ENCODE measurements around the gene PROC. TPM values are rescaled to one million over a fixed set of nuclear protein-coding genes. Genes with fewer than 3 reads are reported as not detected.
A peak's percentile ranks its signal among the peaks of the same experiment; 100 is the strongest.

Gene PROC
- total and polyA plus RNA-seq, 2 donors (not counting 1 experiment from before 2014, with no cell fraction given): not detected

DNA sequence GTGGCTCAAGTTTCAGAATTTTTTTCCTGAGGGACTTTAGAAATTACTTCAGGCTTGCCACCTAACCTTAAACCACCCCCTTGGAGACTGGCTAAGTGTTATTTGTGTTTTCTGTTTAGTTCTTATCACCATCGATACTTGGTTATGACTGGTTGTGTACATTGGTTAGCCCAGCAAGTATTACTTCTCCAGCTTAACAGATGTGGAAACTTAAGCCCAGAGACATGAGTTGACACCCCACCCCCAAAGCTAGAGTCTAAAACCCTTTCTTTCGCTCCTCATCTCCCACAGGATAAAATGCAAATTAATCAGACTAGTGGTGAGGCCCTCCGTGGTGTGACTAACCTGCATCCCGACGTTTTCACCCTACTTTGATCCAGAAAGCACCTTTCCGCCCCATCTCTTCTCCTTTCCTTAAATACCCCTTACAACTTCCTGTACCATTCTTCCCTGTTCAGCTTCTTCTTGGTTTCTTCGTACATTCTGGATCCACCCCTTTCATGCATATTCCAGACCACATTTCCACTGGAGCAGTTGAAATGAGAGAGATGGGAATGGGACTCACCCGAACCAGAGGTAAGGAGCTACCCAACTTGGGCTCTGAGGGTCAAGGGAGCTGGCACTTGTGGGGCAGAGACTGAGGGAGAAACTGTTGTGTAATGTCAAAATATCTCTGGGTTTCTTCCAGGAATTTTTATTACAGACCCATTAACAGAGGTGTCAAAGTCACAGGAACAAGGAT is 29.6 kb upstream of the PROC start:
- Histone ChIP-seq H3K27ac (ENCODE audit: insufficient read depth, low read length) (peak overlapping the region; percentile 36), H3K4me2 (ENCODE audit: extremely low read depth, insufficient read depth, low read length) (peak overlapping the region; percentile 92), H3K9me3 (ENCODE audit: control insufficient read depth, insufficient read depth, low read depth, low read length) (no peaks in the 10 kb centered on the region), H3K36me3 (ENCODE audit: control insufficient read depth, insufficient read depth, low read length) (no peaks in the 10 kb centered on the region), H3K27me3 (ENCODE audit: control insufficient read depth, insufficient read depth, low read length) (no peaks in the 10 kb centered on the region), H3K4me3 (replicated peaks in 1 of 4; ENCODE audit: control extremely low read depth in 1 of 4, insufficient read depth in 1 of 4, low read depth in 3 of 4, low read length in 4 of 4) (peak overlapping the region; percentile 34 to 70 (median 52)), H3K79me2 (ENCODE audit: control insufficient read depth, insufficient read depth, low read length) (peaks cover 23% of the 10 kb centered on the region), H2AFZ (ENCODE audit: low read length) (no peak overlapping the region), H4K20me1 (ENCODE audit: control insufficient read depth, extremely low read depth, insufficient read depth, low read length) (no peaks in the 10 kb centered on the region), H3K4me1 (ENCODE audit: control insufficient read depth, extremely low read depth, insufficient read depth, low read length) (no peaks in the 10 kb centered on the region), H3K9ac (ENCODE audit: insufficient read depth, low read length) (peak overlapping the region; percentile 66)
- TF ChIP-seq EZH2 (IDR thresholded peaks at IDR 0.05; ENCODE audit: low read length, missing control alignments): no peak
- TF ChIP-seq, protein P1, sequence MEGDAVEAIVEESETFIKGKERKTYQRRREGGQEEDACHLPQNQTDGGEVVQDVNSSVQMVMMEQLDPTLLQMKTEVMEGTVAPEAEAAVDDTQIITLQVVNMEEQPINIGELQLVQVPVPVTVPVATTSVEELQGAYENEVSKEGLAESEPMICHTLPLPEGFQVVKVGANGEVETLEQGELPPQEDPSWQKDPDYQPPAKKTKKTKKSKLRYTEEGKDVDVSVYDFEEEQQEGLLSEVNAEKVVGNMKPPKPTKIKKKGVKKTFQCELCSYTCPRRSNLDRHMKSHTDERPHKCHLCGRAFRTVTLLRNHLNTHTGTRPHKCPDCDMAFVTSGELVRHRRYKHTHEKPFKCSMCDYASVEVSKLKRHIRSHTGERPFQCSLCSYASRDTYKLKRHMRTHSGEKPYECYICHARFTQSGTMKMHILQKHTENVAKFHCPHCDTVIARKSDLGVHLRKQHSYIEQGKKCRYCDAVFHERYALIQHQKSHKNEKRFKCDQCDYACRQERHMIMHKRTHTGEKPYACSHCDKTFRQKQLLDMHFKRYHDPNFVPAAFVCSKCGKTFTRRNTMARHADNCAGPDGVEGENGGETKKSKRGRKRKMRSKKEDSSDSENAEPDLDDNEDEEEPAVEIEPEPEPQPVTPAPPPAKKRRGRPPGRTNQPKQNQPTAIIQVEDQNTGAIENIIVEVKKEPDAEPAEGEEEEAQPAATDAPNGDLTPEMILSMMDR (conservative IDR thresholded peaks at IDR 0.05 in 1 of 2, IDR thresholded peaks at IDR 0.05 in 1 of 2; ENCODE audit: low read depth in 1 of 2, low read length in 2 of 2): no peak
- DNase-seq (ENCODE audit: low read depth in 2 of 2): no peak

DNA sequence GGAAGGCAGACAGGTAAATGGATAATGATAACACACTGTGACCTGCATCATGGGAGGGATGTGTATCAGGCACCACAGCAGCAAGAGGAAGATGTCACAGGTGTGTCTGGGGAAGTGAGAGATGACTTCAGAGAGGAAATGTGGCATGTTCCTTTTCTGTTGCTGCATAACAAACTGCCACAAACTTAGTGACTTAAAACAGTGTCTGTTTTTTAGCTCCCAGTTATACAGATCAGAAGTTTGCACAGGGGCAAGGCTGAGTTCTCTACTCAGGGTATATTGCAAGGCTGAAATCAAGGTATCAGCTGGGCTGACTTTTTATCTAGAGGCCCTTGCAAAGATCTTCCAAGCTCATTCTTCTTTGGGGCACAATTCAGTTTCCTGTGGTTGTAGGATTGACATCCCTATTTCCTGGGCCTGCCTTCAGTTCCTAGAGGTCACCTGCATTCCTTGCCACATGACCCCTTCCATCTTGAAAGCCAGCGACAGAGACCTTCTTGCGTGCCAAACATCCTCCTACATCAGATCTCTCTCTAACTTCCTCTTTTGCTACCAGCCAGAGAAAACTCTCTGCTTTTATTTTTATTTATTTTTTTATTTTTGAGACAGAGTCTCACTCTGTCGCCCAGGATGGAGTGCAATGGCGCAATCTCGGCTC is 28.3 kb upstream of the PROC start:
- TF ChIP-seq, protein P1 (conservative IDR thresholded peaks at IDR 0.05 in 1 of 2, IDR thresholded peaks at IDR 0.05 in 1 of 2; ENCODE audit: low read depth in 1 of 2, low read length in 2 of 2): no peak
- no peak for TF ChIP-seq EZH2 (IDR thresholded peaks at IDR 0.05; ENCODE audit: low read length, missing control alignments)
- H3K27ac ChIP-seq (ENCODE audit: insufficient read depth, low read length): no peak overlapping the region
- no peak overlapping the region for H2AFZ ChIP-seq (ENCODE audit: low read length)
- no peaks in the 10 kb centered on the region for H3K27me3 ChIP-seq (ENCODE audit: control insufficient read depth, insufficient read depth, low read length)
- DNase-seq (ENCODE audit: low read depth in 2 of 2): no peak
- H3K4me1 ChIP-seq (ENCODE audit: control insufficient read depth, extremely low read depth, insufficient read depth, low read length): no peaks in the 10 kb centered on the region
- H4K20me1 ChIP-seq (ENCODE audit: control insufficient read depth, extremely low read depth, insufficient read depth, low read length): no peaks in the 10 kb centered on the region
- no peak overlapping the region for H3K4me2 ChIP-seq (ENCODE audit: extremely low read depth, insufficient read depth, low read length)
- no peaks in the 10 kb centered on the region for H3K36me3 ChIP-seq (ENCODE audit: control insufficient read depth, insufficient read depth, low read length)
- no peaks in the 10 kb centered on the region for H3K9me3 ChIP-seq (ENCODE audit: control insufficient read depth, insufficient read depth, low read depth, low read length)
- H3K79me2 ChIP-seq (ENCODE audit: control insufficient read depth, insufficient read depth, low read length): peaks cover 17% of the 10 kb centered on the region
- H3K9ac ChIP-seq (ENCODE audit: insufficient read depth, low read length): no peak overlapping the region
- no peak overlapping the region for H3K4me3 ChIP-seq (replicated peaks in 1 of 4; ENCODE audit: control extremely low read depth in 1 of 4, insufficient read depth in 1 of 4, low read depth in 3 of 4, low read length in 4 of 4)

DNA sequence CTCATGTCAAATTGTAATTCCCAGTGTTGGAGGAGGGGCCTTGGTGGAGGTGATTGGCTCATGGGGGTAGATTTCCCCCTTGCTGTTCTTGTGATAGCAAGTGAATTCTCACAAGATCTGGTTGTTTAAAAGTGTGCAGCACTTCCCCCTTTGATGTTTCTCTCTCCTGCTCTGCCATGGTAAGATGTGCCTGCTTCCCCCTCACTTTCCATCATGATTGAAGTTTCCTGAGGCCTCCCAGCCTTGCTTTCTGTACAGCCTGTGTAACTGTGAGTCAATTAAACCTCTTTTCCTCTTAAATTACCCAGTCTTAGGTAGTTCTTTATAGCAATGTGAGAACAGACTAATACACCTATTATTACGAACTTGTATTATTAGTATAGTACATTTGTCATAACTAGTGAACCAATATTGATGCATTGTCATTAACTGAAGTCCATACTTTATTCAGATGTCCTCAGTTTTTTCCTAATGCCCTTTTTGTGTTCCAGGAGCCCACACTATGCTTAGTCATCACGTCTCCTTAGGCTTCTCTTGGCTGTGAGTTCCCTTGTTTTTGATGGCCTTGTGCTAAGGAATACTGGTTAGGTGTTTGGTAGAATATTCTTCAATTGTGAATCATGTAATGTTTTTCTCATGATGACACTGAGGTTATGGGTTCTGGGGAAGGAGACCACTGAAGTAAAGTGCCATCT is 25.9 kb upstream of the PROC start:
- Histone ChIP-seq H2AFZ (ENCODE audit: low read length) (no peak overlapping the region), H3K9ac (ENCODE audit: insufficient read depth, low read length) (no peak overlapping the region), H3K4me3 (replicated peaks in 1 of 4; ENCODE audit: control extremely low read depth in 1 of 4, insufficient read depth in 1 of 4, low read depth in 3 of 4, low read length in 4 of 4) (no peak overlapping the region), H3K36me3 (ENCODE audit: control insufficient read depth, insufficient read depth, low read length) (no peaks in the 10 kb centered on the region), H3K27me3 (ENCODE audit: control insufficient read depth, insufficient read depth, low read length) (no peaks in the 10 kb centered on the region), H3K79me2 (ENCODE audit: control insufficient read depth, insufficient read depth, low read length) (no peaks in the 10 kb centered on the region), H3K4me1 (ENCODE audit: control insufficient read depth, extremely low read depth, insufficient read depth, low read length) (no peaks in the 10 kb centered on the region), H4K20me1 (ENCODE audit: control insufficient read depth, extremely low read depth, insufficient read depth, low read length) (no peaks in the 10 kb centered on the region), H3K4me2 (ENCODE audit: extremely low read depth, insufficient read depth, low read length) (no peak overlapping the region), H3K27ac (ENCODE audit: insufficient read depth, low read length) (no peak overlapping the region), H3K9me3 (ENCODE audit: control insufficient read depth, insufficient read depth, low read depth, low read length) (no peaks in the 10 kb centered on the region)
- TF ChIP-seq, protein P1 (conservative IDR thresholded peaks at IDR 0.05 in 1 of 2, IDR thresholded peaks at IDR 0.05 in 1 of 2; ENCODE audit: low read depth in 1 of 2, low read length in 2 of 2): no peak
- TF ChIP-seq EZH2 (IDR thresholded peaks at IDR 0.05; ENCODE audit: low read length, missing control alignments): no peak
- peak in 1 of 2 donors; percentile 73 for DNase-seq (ENCODE audit: low read depth in 2 of 2)
